GM19025 (cell line): Measurements from ENCODE around the gene RGS5.

Experiments used
- ATAC-seq: cut with Tn5 transposase; IDR thresholded peaks from one replicate; pipeline ENCODE4 v1.9.1; 2021; ENCODE audit warnings: mild to moderate bottlenecking, low read depth, moderate library complexity; ENCODE audit not compliant: unreplicated experiment

RGS5 gene

GRCh38 chr1:163186862-163187261, 15.9 kb downstream of the RGS5 start:
- ATAC-seq, result no peak

GRCh38 chr1:163182330-163182949, 20.3 kb downstream of the RGS5 start:
- ATAC-seq, result no peak

- no peak for ATAC-seq
Observed at GRCh38 chr1:163178628-163179027, 24.1 kb downstream of the RGS5 start.

GRCh38 chr1:163176797-163177196, 25.9 kb downstream of the RGS5 start:
- no peak for ATAC-seq

GRCh38 chr1:163174524-163175437, 27.9 kb downstream of the RGS5 start:
- no peak for ATAC-seq

- no peak for ATAC-seq
Observed at GRCh38 chr1:163173121-163173520, 29.6 kb downstream of the RGS5 start.

GRCh38 chr1:163172596-163172995, 30.1 kb downstream of the RGS5 start:
- ATAC-seq, result no peak

GRCh38 chr1:163171826-163172225, 30.9 kb downstream of the RGS5 start:
- ATAC-seq, result no peak

GRCh38 chr1:163170975-163171676, 31.6 kb downstream of the RGS5 start:
- no peak for ATAC-seq

- ATAC-seq, result no peak
Observed at GRCh38 chr1:163170331-163170730, 32.4 kb downstream of the RGS5 start.

- ATAC-seq, result no peak
Observed at GRCh38 chr1:163169553-163169952, 33.2 kb downstream of the RGS5 start.

GRCh38 chr1:163168053-163168452, 34.7 kb downstream of the RGS5 start:
- no peak for ATAC-seq

GRCh38 chr1:163166886-163167555, 35.7 kb downstream of the RGS5 start:
- ATAC-seq, result no peak

GRCh38 chr1:163165119-163165518, 37.6 kb downstream of the RGS5 start:
- no peak for ATAC-seq

- no peak for ATAC-seq
Observed at GRCh38 chr1:163163881-163164582, 38.7 kb downstream of the RGS5 start.

- ATAC-seq, result no peak
Observed at GRCh38 chr1:163163163-163163562, 39.6 kb downstream of the RGS5 start.

GRCh38 chr1:163162381-163162914, 40.3 kb downstream of the RGS5 start:
- ATAC-seq, result no peak

GRCh38 chr1:163161841-163162240, 40.9 kb downstream of the RGS5 start:
- no peak for ATAC-seq

- ATAC-seq, result no peak
Observed at GRCh38 chr1:163161337-163161736, 41.4 kb downstream of the RGS5 start.

- no peak for ATAC-seq
Observed at GRCh38 chr1:163155606-163156005, 47.1 kb downstream of the RGS5 start.
